ENCODE results near the gene NHSL2. TPM values are rescaled to one million over a fixed set of nuclear protein-coding genes. Genes with fewer than 3 reads are reported as not detected.

NHSL2 gene
- total RNA-seq, 2 donors from 2014 or later: 6.9 to 11.2 TPM

DNA sequence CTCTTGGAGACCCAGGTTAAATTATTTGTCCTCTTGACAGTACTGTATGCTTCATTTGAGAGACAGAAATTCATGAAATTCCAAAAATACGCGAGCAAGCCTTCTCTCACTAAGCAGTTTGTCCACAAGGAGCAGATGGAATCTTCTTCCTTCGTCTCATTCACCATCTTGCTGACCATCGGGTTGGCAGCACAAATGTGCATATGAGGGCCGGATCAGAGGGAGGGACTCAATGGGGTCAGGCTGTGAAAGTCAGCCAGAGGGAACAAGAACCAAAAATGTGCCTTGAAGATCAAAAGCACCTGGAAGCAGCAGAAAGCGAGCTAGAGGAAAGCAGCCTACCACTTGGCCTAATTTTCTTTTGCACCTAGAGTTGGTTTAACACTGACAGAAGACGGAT, 16.4 kb downstream of the NHSL2 start:
- no peak overlapping the region for H3K27ac ChIP-seq (ENCODE audit: low read depth, low read length)
- whole genome bisulfite sequencing, 2 experiments (ENCODE audit: insufficient coverage in 1 of 2, insufficient read length in 1 of 2): 83 to 87% methylated on average over 1 to 7 of the region's 7 CpGs
- DNase-seq: no peak
- Mint-ChIP-seq H3K27me3 (ENCODE audit: insufficient read depth) (no peaks in the 10 kb centered on the region), H3K4me3 (no peak overlapping the region), H3K4me1 (peaks cover 11% of the 10 kb centered on the region), H3K27ac (no peak overlapping the region), H3K9me3 (peaks cover 61% of the 10 kb centered on the region), H3K36me3 (ENCODE audit: low read depth) (peaks cover 5% of the 10 kb centered on the region)
- H3K9ac ChIP-seq (ENCODE audit: extremely low read depth, low read length, poor library complexity, severe bottlenecking): no peak overlapping the region
- no peaks in the 10 kb centered on the region for H3K36me3 ChIP-seq (ENCODE audit: control insufficient read depth, insufficient read depth, low read length)
- H3K4me3 ChIP-seq (ENCODE audit: low read length): no peak overlapping the region
- no peaks in the 10 kb centered on the region for H3K4me1 ChIP-seq (ENCODE audit: control insufficient read depth, insufficient read depth, low read length)
- H3K9me3 ChIP-seq (ENCODE audit: control insufficient read depth, low read length): no peaks in the 10 kb centered on the region
- TF ChIP-seq, protein P1, sequence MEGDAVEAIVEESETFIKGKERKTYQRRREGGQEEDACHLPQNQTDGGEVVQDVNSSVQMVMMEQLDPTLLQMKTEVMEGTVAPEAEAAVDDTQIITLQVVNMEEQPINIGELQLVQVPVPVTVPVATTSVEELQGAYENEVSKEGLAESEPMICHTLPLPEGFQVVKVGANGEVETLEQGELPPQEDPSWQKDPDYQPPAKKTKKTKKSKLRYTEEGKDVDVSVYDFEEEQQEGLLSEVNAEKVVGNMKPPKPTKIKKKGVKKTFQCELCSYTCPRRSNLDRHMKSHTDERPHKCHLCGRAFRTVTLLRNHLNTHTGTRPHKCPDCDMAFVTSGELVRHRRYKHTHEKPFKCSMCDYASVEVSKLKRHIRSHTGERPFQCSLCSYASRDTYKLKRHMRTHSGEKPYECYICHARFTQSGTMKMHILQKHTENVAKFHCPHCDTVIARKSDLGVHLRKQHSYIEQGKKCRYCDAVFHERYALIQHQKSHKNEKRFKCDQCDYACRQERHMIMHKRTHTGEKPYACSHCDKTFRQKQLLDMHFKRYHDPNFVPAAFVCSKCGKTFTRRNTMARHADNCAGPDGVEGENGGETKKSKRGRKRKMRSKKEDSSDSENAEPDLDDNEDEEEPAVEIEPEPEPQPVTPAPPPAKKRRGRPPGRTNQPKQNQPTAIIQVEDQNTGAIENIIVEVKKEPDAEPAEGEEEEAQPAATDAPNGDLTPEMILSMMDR (conservative IDR thresholded peaks at IDR 0.05): no peak
- H3K27me3 ChIP-seq (ENCODE audit: control insufficient read depth, insufficient read depth, low read length, poor library complexity, severe bottlenecking): no peaks in the 10 kb centered on the region

DNA sequence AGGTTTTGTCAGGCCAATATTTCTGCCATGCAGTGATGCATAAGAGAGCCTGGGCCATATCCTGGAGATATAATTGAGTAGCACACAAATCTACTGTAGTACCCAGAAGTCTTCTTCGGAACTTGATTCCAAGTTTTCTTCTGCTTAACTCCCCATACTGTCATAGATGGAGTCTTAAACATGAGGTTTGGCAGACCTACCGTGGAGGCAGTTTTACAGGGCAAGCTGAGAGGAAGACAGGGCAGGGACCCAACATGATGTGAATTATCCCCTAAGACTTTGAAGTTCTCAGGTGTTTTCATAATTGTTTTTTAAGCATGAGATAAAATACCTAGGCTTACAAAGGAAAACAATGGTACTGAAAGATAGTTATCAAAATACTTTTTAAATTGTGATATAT, 18.2 kb downstream of the NHSL2 start:
- Mint-ChIP-seq H3K4me1 (peaks cover 11% of the 10 kb centered on the region), H3K27me3 (ENCODE audit: insufficient read depth) (no peaks in the 10 kb centered on the region), H3K9me3 (peaks cover 66% of the 10 kb centered on the region), H3K27ac (no peak overlapping the region), H3K36me3 (ENCODE audit: low read depth) (peaks cover 5% of the 10 kb centered on the region), H3K4me3 (no peak overlapping the region)
- no peaks in the 10 kb centered on the region for H3K36me3 ChIP-seq (ENCODE audit: control insufficient read depth, insufficient read depth, low read length)
- H3K9me3 ChIP-seq (ENCODE audit: control insufficient read depth, low read length): no peaks in the 10 kb centered on the region
- H3K9ac ChIP-seq (ENCODE audit: extremely low read depth, low read length, poor library complexity, severe bottlenecking): no peak overlapping the region
- H3K4me1 ChIP-seq (ENCODE audit: control insufficient read depth, insufficient read depth, low read length): no peaks in the 10 kb centered on the region
- 97% methylated on average over 2 of the region's 2 CpGs; no CpG with 5 or more reads in 1 of the 2 experiments for WGBS, 2 experiments (ENCODE audit: insufficient coverage in 1 of 2, insufficient read length in 1 of 2)
- no peak overlapping the region for H3K4me3 ChIP-seq (ENCODE audit: low read length)
- no peaks in the 10 kb centered on the region for H3K27me3 ChIP-seq (ENCODE audit: control insufficient read depth, insufficient read depth, low read length, poor library complexity, severe bottlenecking)
- DNase-seq: no peak
- TF ChIP-seq, protein P1 (conservative IDR thresholded peaks at IDR 0.05): no peak
- H3K27ac ChIP-seq (ENCODE audit: low read depth, low read length): no peak overlapping the region

DNA sequence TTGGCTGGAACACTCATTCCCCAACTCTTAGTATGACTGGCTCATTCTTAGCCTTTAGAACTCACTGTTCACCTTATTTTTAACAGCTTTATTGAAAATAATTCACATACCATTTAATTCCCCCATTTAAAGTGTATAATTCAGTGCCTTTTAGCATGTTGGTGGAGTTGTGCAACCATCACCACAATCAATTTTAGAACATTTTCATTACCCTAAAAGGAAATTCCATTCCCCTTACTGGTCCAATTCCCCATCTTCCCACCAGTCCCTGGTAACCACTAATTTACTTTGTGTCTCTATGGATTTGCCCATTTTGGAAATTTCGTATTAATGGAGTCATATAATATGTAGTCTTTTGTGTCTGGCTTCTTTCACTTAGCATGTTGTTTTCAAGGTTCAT, 19.7 kb downstream of the NHSL2 start:
- Mint-ChIP-seq H3K4me3 (no peak overlapping the region), H3K4me1 (no peaks in the 10 kb centered on the region), H3K27ac (no peak overlapping the region), H3K36me3 (ENCODE audit: low read depth) (peaks cover 5% of the 10 kb centered on the region), H3K27me3 (ENCODE audit: insufficient read depth) (no peaks in the 10 kb centered on the region), H3K9me3 (peaks cover 75% of the 10 kb centered on the region)
- H3K9ac ChIP-seq (ENCODE audit: extremely low read depth, low read length, poor library complexity, severe bottlenecking): no peak overlapping the region
- no peak overlapping the region for H3K27ac ChIP-seq (ENCODE audit: low read depth, low read length)
- H3K9me3 ChIP-seq (ENCODE audit: control insufficient read depth, low read length): no peaks in the 10 kb centered on the region
- DNase-seq: no peak
- H3K4me1 ChIP-seq (ENCODE audit: control insufficient read depth, insufficient read depth, low read length): no peaks in the 10 kb centered on the region
- TF ChIP-seq, protein P1 (conservative IDR thresholded peaks at IDR 0.05): no peak
- 100% methylated on average over 1 of the region's 1 CpG; no CpG with 5 or more reads in 1 of the 2 experiments for WGBS, 2 experiments (ENCODE audit: insufficient coverage in 1 of 2, insufficient read length in 1 of 2)
- H3K4me3 ChIP-seq (ENCODE audit: low read length): no peak overlapping the region
- H3K27me3 ChIP-seq (ENCODE audit: control insufficient read depth, insufficient read depth, low read length, poor library complexity, severe bottlenecking): no peaks in the 10 kb centered on the region
- no peaks in the 10 kb centered on the region for H3K36me3 ChIP-seq (ENCODE audit: control insufficient read depth, insufficient read depth, low read length)

Measured in endodermal cell (in vitro differentiated cells).